IMR-90 (cell line): ENCODE results near the gene C2CD4C. TPM values are rescaled to one million over a fixed set of nuclear protein-coding genes. Genes with fewer than 3 reads are reported as not detected.
"Not testable (repeated sequence)": the region's sequence is repeated elsewhere in the genome, so short reads cannot be mapped to it uniquely, and the experiment has no call there.

Source experiments
- ATAC-seq: fragments of 200-7000 bp; cut with Tn5 transposase; 2 replicates; pipeline ENCODE4 v1.9.1; 2020; ENCODE audit warnings: low read depth, mild to moderate bottlenecking, moderate library complexity
- BruUV-seq: library from RNA; stranded (reverse); fragments of 400-500 nt; replicated peaks from 2 replicates; lab custom pipeline; 2021; lab: Mats Ljungman, UMichigan
- CTCF ChIA-PET: fragments of 300-600 bp; formaldehyde crosslinking; extraction: SDS; loops from one replicate; lab custom pipeline; 2021; ENCODE audit warnings: antibody characterized with exemption; lab: Yijun Ruan, JAX
- POLR2A ChIA-PET: fragments of 300-600 bp; sonication (Branson Sonifier 250); formaldehyde crosslinking; loops from one replicate; lab custom pipeline; 2022; ENCODE audit warnings: antibody characterized with exemption; ENCODE audit not compliant: unreplicated experiment; lab: Charles Lee
- DNase-seq: peaks from one replicate; pipeline ENCODE4 v3.0.0; 2013
- H2AFZ ChIP-seq: replicated peaks from 2 replicates; pipeline ENCODE3; 2013; ENCODE audit warnings: low read length, mild to moderate bottlenecking; ENCODE audit not compliant: poor library complexity
- H2AK5ac ChIP-seq: 2 replicates; pipeline ENCODE4 v1.6.1; 2013; ENCODE audit warnings: low read depth, low read length, inconsistent platforms
- H2AK9ac ChIP-seq: replicated peaks from 2 replicates; pipeline ENCODE3; 2013; ENCODE audit warnings: mild to moderate bottlenecking, low read depth, low read length, moderate library complexity; ENCODE audit not compliant: poor library complexity
- H2BK120ac ChIP-seq: 2 replicates; pipeline ENCODE4 v1.6.1; 2013; ENCODE audit warnings: low read depth, low read length, inconsistent platforms
- H2BK15ac ChIP-seq: 3 replicates; pipeline ENCODE4 v1.6.1; 2013; ENCODE audit warnings: low read depth, low read length, inconsistent platforms
- H2BK20ac ChIP-seq: 2 replicates; pipeline ENCODE4 v1.6.1; 2013; ENCODE audit warnings: low read depth, mild to moderate bottlenecking, inconsistent platforms, low read length, moderate library complexity
- H2BK5ac ChIP-seq: 2 replicates; pipeline ENCODE4 v1.6.1; 2013; ENCODE audit warnings: mild to moderate bottlenecking, low read depth, low read length, inconsistent platforms; ENCODE audit not compliant: poor library complexity, severe bottlenecking
- H3K14ac ChIP-seq: replicated peaks from 2 replicates; pipeline ENCODE4 v1.6.1; 2013; ENCODE audit warnings: low read depth, low read length, inconsistent platforms
- H3K18ac ChIP-seq: 2 replicates; pipeline ENCODE4 v1.6.1; 2013; ENCODE audit warnings: low read depth, low read length, control low read depth
- H3K23ac ChIP-seq: 2 replicates; pipeline ENCODE4 v1.6.1; 2013; ENCODE audit warnings: low read depth, low read length, inconsistent platforms
- H3K27ac ChIP-seq: 2 replicates; pipeline ENCODE4 v1.5.1; 2013; ENCODE audit warnings: mild to moderate bottlenecking, control low read depth, low read length; ENCODE audit not compliant: insufficient read depth
- H3K27me3 ChIP-seq: 2 replicates; pipeline ENCODE4 v1.6.1; 2013; ENCODE audit warnings: low read length; ENCODE audit not compliant: control insufficient read depth, insufficient read depth
- H3K36me3 ChIP-seq: 2 replicates; pipeline ENCODE4 v1.6.1; 2013; ENCODE audit warnings: low read length, mixed read lengths; ENCODE audit not compliant: control insufficient read depth, insufficient read depth
- H3K4ac ChIP-seq: 2 replicates; pipeline ENCODE4 v1.6.1; 2013; ENCODE audit warnings: low read depth, low read length, inconsistent platforms
- H3K4me1 ChIP-seq: 2 replicates; pipeline ENCODE4 v1.6.1; 2013; ENCODE audit warnings: low read length, mixed read lengths; ENCODE audit not compliant: control insufficient read depth, insufficient read depth
- H3K4me2 ChIP-seq: 2 replicates; pipeline ENCODE4 v1.6.1; 2013; ENCODE audit warnings: low read depth, mild to moderate bottlenecking, control low read depth, low read length, moderate library complexity
- H3K4me3 ChIP-seq: 2 replicates; pipeline ENCODE4 v1.5.1; 2013; ENCODE audit warnings: low read depth, mild to moderate bottlenecking, control low read depth, low read length, moderate library complexity; ENCODE audit not compliant: insufficient read depth
- H3K56ac ChIP-seq: 2 replicates; pipeline ENCODE4 v1.6.1; 2013; ENCODE audit warnings: low read length, inconsistent platforms; ENCODE audit not compliant: insufficient read depth; ENCODE audit errors: extremely low read depth
- H3K79me1 ChIP-seq, 2 experiments: 2 replicates each; pipeline ENCODE4 v1.6.1; 2013; ENCODE audit warnings: low read length in 2 of 2, inconsistent platforms in 1 of 2, low read depth in 1 of 2
- H3K9ac ChIP-seq: 2 replicates; pipeline ENCODE4 v1.6.1; 2013; ENCODE audit warnings: low read depth, low read length, control low read depth
- H3K9me1 ChIP-seq: 2 replicates; pipeline ENCODE4 v1.6.1; 2013; ENCODE audit warnings: low read length, inconsistent platforms; ENCODE audit not compliant: insufficient read depth
- H3K9me3 ChIP-seq: 2 replicates; pipeline ENCODE4 v1.6.1; 2013; ENCODE audit warnings: low read length; ENCODE audit not compliant: control insufficient read depth, insufficient read depth
- H4K20me1 ChIP-seq: 2 replicates; pipeline ENCODE4 v1.6.1; 2013; ENCODE audit warnings: low read length, inconsistent platforms; ENCODE audit not compliant: insufficient read depth
- H4K5ac ChIP-seq: 2 replicates; pipeline ENCODE4 v1.6.1; 2013; ENCODE audit warnings: mild to moderate bottlenecking, low read depth, low read length, control low read depth
- H4K8ac ChIP-seq, 2 experiments: 2 replicates each; pipeline ENCODE4 v1.6.1; 2013; ENCODE audit warnings: low read depth in 2 of 2, low read length in 2 of 2, control low read depth in 1 of 2, inconsistent platforms in 1 of 2
- H4K91ac ChIP-seq: 2 replicates; pipeline ENCODE4 v1.6.1; 2013; ENCODE audit warnings: low read depth, low read length, inconsistent platforms; ENCODE audit not compliant: insufficient read depth
- BHLHE40 ChIP-seq: fragments of 150-350 bp; IDR thresholded peaks from 2 replicates; pipeline ENCODE4 v1.6.1; 2016; ENCODE audit warnings: mild to moderate bottlenecking, low read depth, low read length
- ELK1 ChIP-seq: fragments of 150-350 bp; IDR thresholded peaks from 2 replicates; pipeline ENCODE4 v1.6.1; 2016; ENCODE audit warnings: low read depth, mild to moderate bottlenecking, low read length, moderate library complexity, borderline replicate concordance
- MXI1 ChIP-seq: IDR thresholded peaks from 2 replicates; pipeline ENCODE4 v1.6.1; 2012; ENCODE audit warnings: low read depth, mild to moderate bottlenecking, low read length, moderate library complexity, borderline replicate concordance
- RAD21 ChIP-seq: IDR thresholded peaks from 2 replicates; pipeline ENCODE4 v1.6.1; 2012; ENCODE audit warnings: low read length, improper control_type of control experiment
- WGBS, 2 experiments: methylation state at CpG; one replicate each; pipeline versions ENCODE4 v1.1.5 to v1.1.7; 2013; ENCODE audit warnings: missing lambda C conversion rate in 2 of 2; ENCODE audit not compliant: insufficient read length in 1 of 2; ENCODE audit errors: extremely low coverage in 2 of 2; 5-methylcytosine and 5-hydroxymethylcytosine counted together
- dilution Hi-C: fragments of 300-500 bp; cut with HindIII; formaldehyde crosslinking; loops from one replicate; pipeline ENCODE4 v1.14.3; 2018; ENCODE audit warnings: low sequenced_read_pairs; ENCODE audit not compliant: unreplicated experiment
- in situ Hi-C: fragments of 300-500 bp; cut with MboI; formaldehyde crosslinking; loops from 3 replicates; pipeline ENCODE4 v1.14.3; 2019; ENCODE audit warnings: low sequenced_read_pairs, inconsistent platforms, mixed read lengths
- intact Hi-C: fragments of 100-400 bp; cut with micrococcal nuclease; formaldehyde crosslinking; loops from 2 replicates; pipeline ENCODE4 v1.10.0; 2022
- polyA plus RNA-seq, 3 experiments: library from polyadenylated mRNA; depleted of rRNA; stranded (reverse); fragments of >200 nt; gene quantifications; 2 replicates each; pipeline ENCODE4 v1.2.3, GENCODE V29; 2012; ENCODE audit warnings: low replicate concordance in 1 of 3
- total RNA-seq: library from RNA; depleted of rRNA; stranded (reverse); fragments of >200 nt; gene quantifications from 2 replicates; pipeline ENCODE4 v1.2.3, GENCODE V29; 2012

Gene C2CD4C
- total and polyA plus RNA-seq, 2 of the 4 experiments (the other 2 are of a cell fraction) = under 0.01 to 0.07 TPM

- H4K20me1 ChIP-seq = no peaks in the 10 kb centered on the region
- in situ Hi-C loops (no loop called here), intact Hi-C loops (no loop called here), dilution Hi-C loops (no loop called here)
- no peak overlapping the region for H2AK5ac ChIP-seq
- H3K4me2 ChIP-seq = no peak overlapping the region
- H2BK5ac ChIP-seq = no peak overlapping the region
- 69% methylated on average over 5 of the region's 25 CpGs; no CpG with 5 or more reads in 1 of the 2 experiments for WGBS, 2 experiments
- H4K5ac ChIP-seq = no peak overlapping the region
- H2AK9ac ChIP-seq = no peak overlapping the region
- H3K36me3 ChIP-seq = no peaks in the 10 kb centered on the region
- no peak overlapping the region for H2AFZ ChIP-seq
- no peak overlapping the region for H2BK120ac ChIP-seq
- peaks cover 9% of the 10 kb centered on the region; the same call in 1 of the 2 replicates for H3K27me3 ChIP-seq
- TF ChIP-seq RAD21 (no peak), BHLHE40 (no peak), ELK1 (no peak), MXI1 (no peak)
- no peak overlapping the region for H2BK20ac ChIP-seq
- no peak overlapping the region for H3K27ac ChIP-seq
- ChIA-PET POLR2A (no interaction called here), CTCF (no interaction called here)
- H3K4me3 ChIP-seq = no peak overlapping the region
- H3K23ac ChIP-seq = no peak overlapping the region
- no peak overlapping the region for H3K4ac ChIP-seq
- no peak overlapping the region for H4K91ac ChIP-seq
- H3K14ac ChIP-seq = no peak overlapping the region
- H3K79me1 ChIP-seq = no peaks in the 10 kb centered on the region
- no peak overlapping the region for H3K18ac ChIP-seq
- H3K56ac ChIP-seq = no peak overlapping the region
- ATAC-seq = no peak
- DNase-seq = no peak
- BruUV-seq = no TSS peak
- no peak overlapping the region for H3K9ac ChIP-seq
- H3K4me1 ChIP-seq = no peaks in the 10 kb centered on the region
- no peaks in the 10 kb centered on the region for H3K9me3 ChIP-seq
- no peak overlapping the region for H4K8ac ChIP-seq
- H2BK15ac ChIP-seq = no peak overlapping the region
- H3K9me1 ChIP-seq = no peaks in the 10 kb centered on the region
Observed at GRCh38 chr19:423691-424466, 14.9 kb upstream of the C2CD4C start.

GRCh38 chr19:422917-423226 lies 13.9 kb upstream of the C2CD4C start:
- dilution Hi-C loops, H2BK15ac ChIP-seq, intact Hi-C loops: not testable (repeated sequence)

More at GRCh38 chr19:422917-423226, 13.9 kb upstream of the C2CD4C start:
- H2BK5ac ChIP-seq, H4K5ac ChIP-seq, H3K23ac ChIP-seq, H3K9me3 ChIP-seq, H3K4ac ChIP-seq, H2BK20ac ChIP-seq, H3K56ac ChIP-seq, H3K79me1 ChIP-seq, H3K4me3 ChIP-seq, H4K91ac ChIP-seq, H3K9me1 ChIP-seq, POLR2A ChIA-PET, H3K27me3 ChIP-seq, H3K4me1 ChIP-seq, H3K14ac ChIP-seq, H3K4me2 ChIP-seq, H3K9ac ChIP-seq, H3K18ac ChIP-seq, H2BK120ac ChIP-seq, H2AK5ac ChIP-seq, H2AK9ac ChIP-seq, H2AFZ ChIP-seq, BruUV-seq, H4K20me1 ChIP-seq, ATAC-seq, DNase-seq, H3K27ac ChIP-seq, in situ Hi-C loops, H3K36me3 ChIP-seq, H4K8ac ChIP-seq, CTCF ChIA-PET: not testable (repeated sequence)
- WGBS, 2 experiments = 71% methylated on average over 1 of the region's 9 CpGs; no CpG with 5 or more reads in 1 of the 2 experiments
